CD14-positive monocyte (primary cell): ENCODE data around the gene PPP6C. TPM values are rescaled to one million over a fixed set of nuclear protein-coding genes. Genes with fewer than 3 reads are reported as not detected.
A peak's percentile ranks its signal among the peaks of the same experiment; 100 is the strongest.
"Not testable (repeated sequence)": the region's sequence is repeated elsewhere in the genome, so short reads cannot be mapped to it uniquely, and the experiment has no call there.

Experiments used
- DNase-seq, 3 donors: peaks; one replicate each; pipeline ENCODE4 v3.0.0-alpha.2; 2011 to 2022
- H2AFZ ChIP-seq: 2 replicates; pipeline ENCODE4 v1.6.0; 2012; ENCODE audit warnings: mild to moderate bottlenecking, low read depth, low read length, inconsistent platforms; ENCODE audit not compliant: insufficient read depth, poor library complexity, severe bottlenecking
- H3K27ac ChIP-seq, 2 donors: 1 replicate in 1 of 2; 2 replicates in 1 of 2; pipeline ENCODE4 v1.5.1; 2012 to 2013; ENCODE audit warnings: low read length in 2 of 2, control low read depth in 1 of 2, inconsistent platforms in 1 of 2, low read depth in 1 of 2, mild to moderate bottlenecking in 1 of 2
- H3K27me3 ChIP-seq, 2 donors: one replicate each; pipeline versions ENCODE4 v1.6.0 to v1.6.1; 2011 to 2013; ENCODE audit warnings: low read length in 2 of 2; ENCODE audit not compliant: control insufficient read depth in 2 of 2, insufficient read depth in 2 of 2
- H3K36me3 ChIP-seq, 2 donors: replicated peaks in 1 of 2; 1 replicate in 1 of 2; 2 replicates in 1 of 2; pipeline versions ENCODE4 v1.5.1 to v1.6.1; 2012 to 2013; ENCODE audit warnings: low read length in 2 of 2, control low read depth in 1 of 2, inconsistent platforms in 1 of 2, mild to moderate bottlenecking in 1 of 2; ENCODE audit not compliant: insufficient read depth in 2 of 2, control insufficient read depth in 1 of 2
- H3K4me1 ChIP-seq, 2 donors: 1 replicate in 1 of 2; 2 replicates in 1 of 2; pipeline versions ENCODE4 v1.5.1 to v1.6.1; 2012 to 2013; ENCODE audit warnings: low read length in 2 of 2, control low read depth in 1 of 2, inconsistent platforms in 1 of 2, mild to moderate bottlenecking in 1 of 2, moderate library complexity in 1 of 2; ENCODE audit not compliant: insufficient read depth in 2 of 2, control insufficient read depth in 1 of 2
- H3K4me2 ChIP-seq: replicated peaks from 2 replicates; pipeline ENCODE3; 2012; ENCODE audit warnings: low read length, moderate library complexity, mild to moderate bottlenecking; ENCODE audit not compliant: poor library complexity, severe bottlenecking; ENCODE audit errors: extremely low read depth
- H3K4me3 ChIP-seq, 3 experiments: fragments of 200-600 bp in 1 of 3; sonication (generic) in 1 of 3; replicated peaks in 1 of 3; 1 replicate in 2 of 3; 2 replicates in 1 of 3; pipeline ENCODE4 v1.5.1; 2011 to 2013; ENCODE audit warnings: low read length in 3 of 3, mild to moderate bottlenecking in 3 of 3, control low read depth in 2 of 3, low read depth in 2 of 3, inconsistent platforms in 1 of 3, moderate library complexity in 1 of 3
- H3K79me2 ChIP-seq: 2 replicates; pipeline ENCODE4 v1.6.0; 2012; ENCODE audit warnings: mild to moderate bottlenecking, control low read depth, inconsistent platforms, low read length, moderate library complexity; ENCODE audit not compliant: insufficient read depth
- H3K9ac ChIP-seq: 2 replicates; pipeline ENCODE4 v1.6.0; 2017; ENCODE audit warnings: low read length, mild to moderate bottlenecking; ENCODE audit not compliant: insufficient read depth, poor library complexity, severe bottlenecking
- H3K9me3 ChIP-seq, 2 donors: replicated peaks in 1 of 2; 1 replicate in 1 of 2; 2 replicates in 1 of 2; pipeline versions ENCODE4 v1.5.1 to v1.6.1; 2012 to 2013; ENCODE audit warnings: low read length in 2 of 2, control low read depth in 1 of 2; ENCODE audit not compliant: control insufficient read depth in 1 of 2, insufficient read depth in 1 of 2
- H4K20me1 ChIP-seq: 2 replicates; pipeline ENCODE4 v1.6.0; 2012; ENCODE audit warnings: mild to moderate bottlenecking, low read length, control low read depth, moderate library complexity; ENCODE audit not compliant: insufficient read depth
- H3K27ac Mint-ChIP-seq, 7 donors: one replicate each; pipeline ENCODE4 v1.8.0; 2020; ENCODE audit warnings: mild to moderate bottlenecking in 7 of 7, mixed read lengths in 7 of 7, moderate library complexity in 6 of 7, inconsistent platforms in 2 of 7
- H3K27me3 Mint-ChIP-seq, 3 donors: one replicate each; pipeline ENCODE4 v1.8.0; 2021 to 2022; ENCODE audit warnings: low read depth in 3 of 3, mild to moderate bottlenecking in 3 of 3, mixed read lengths in 3 of 3, moderate library complexity in 3 of 3, inconsistent platforms in 1 of 3
- H3K36me3 Mint-ChIP-seq, 2 donors: one replicate each; pipeline ENCODE4 v1.8.0; 2020; ENCODE audit warnings: mixed read lengths in 2 of 2, inconsistent platforms in 1 of 2, mild to moderate bottlenecking in 1 of 2
- H3K4me1 Mint-ChIP-seq: one replicate; pipeline ENCODE4 v1.8.0; 2020; ENCODE audit warnings: mild to moderate bottlenecking, mixed read lengths
- H3K4me3 Mint-ChIP-seq, 2 donors: one replicate each; pipeline ENCODE4 v1.8.0; 2020; ENCODE audit warnings: mild to moderate bottlenecking in 2 of 2, mixed read lengths in 2 of 2, moderate library complexity in 1 of 2
- H3K9me3 Mint-ChIP-seq, 7 donors: one replicate each; pipeline ENCODE4 v1.8.0; 2020 to 2022; ENCODE audit warnings: mixed read lengths in 7 of 7, mild to moderate bottlenecking in 6 of 7, moderate library complexity in 6 of 7, inconsistent platforms in 2 of 7
- WGBS: methylation state at CpG from one replicate; pipeline ENCODE4 v1.1.5; 2013; ENCODE audit warnings: missing lambda C conversion rate; ENCODE audit not compliant: insufficient coverage; 5-methylcytosine and 5-hydroxymethylcytosine counted together
- intact Hi-C, 2 donors: fragments of 100-400 bp; cut with micrococcal nuclease; formaldehyde crosslinking; loops; one replicate each; pipeline versions ENCODE4 v1.15.0 to v1.15.1; 2023
- polyA plus RNA-seq, 3 donors: library from polyadenylated mRNA; depleted of rRNA in 1 of 3; unstranded in 2 of 3; stranded (reverse) in 1 of 3; fragments of 300-500 nt in 2 of 3; fragments of >200 nt in 1 of 3; fragmentation: Illumina TruSeq in 2 of 3; gene quantifications; 1 replicate in 2 of 3; 2 replicates in 1 of 3; pipeline ENCODE4 v1.2.3, GENCODE V29; 2012 to 2021
- TF ChIP-seq, protein P1 (sequence below): fragments of 200-600 bp; IDR thresholded peaks from one replicate; pipeline ENCODE4 v1.8.0; 2022; ENCODE audit warnings: antibody characterized with exemption, mild to moderate bottlenecking

PPP6C gene
- polyA plus RNA-seq, 3 donors = 20.0 to 48.1 (median 36.9) TPM

- Histone ChIP-seq H3K27me3 (no peaks in the 10 kb centered on the region), H3K4me2 (no peak overlapping the region), H3K4me3 (no peak overlapping the region), H3K36me3 (peaks cover 0 to 9% of the 10 kb centered on the region in 2 donors), H3K79me2 (peaks cover 100% of the 10 kb centered on the region), H2AFZ (no peak overlapping the region), H3K9ac (no peak overlapping the region), H3K27ac (no peak overlapping the region), H4K20me1 (peaks cover 100% of the 10 kb centered on the region), H3K4me1 (no peaks in the 10 kb centered on the region), H3K9me3 (no peaks in the 10 kb centered on the region)
- no peak for DNase-seq
- Mint-ChIP-seq H3K27ac (no peak overlapping the region), H3K36me3 (peaks cover 19 to 27% of the 10 kb centered on the region in 2 donors), H3K4me3 (no peak overlapping the region), H3K4me1 (peaks cover 7% of the 10 kb centered on the region), H3K9me3 (no peaks in the 10 kb centered on the region), H3K27me3 (peaks cover 0 to 4% (median 2%) of the 10 kb centered on the region in 3 donors)
- 97% methylated on average over 9 of the region's 9 CpGs for WGBS
- intact Hi-C loops = no loop called here
- TF ChIP-seq, protein P1, sequence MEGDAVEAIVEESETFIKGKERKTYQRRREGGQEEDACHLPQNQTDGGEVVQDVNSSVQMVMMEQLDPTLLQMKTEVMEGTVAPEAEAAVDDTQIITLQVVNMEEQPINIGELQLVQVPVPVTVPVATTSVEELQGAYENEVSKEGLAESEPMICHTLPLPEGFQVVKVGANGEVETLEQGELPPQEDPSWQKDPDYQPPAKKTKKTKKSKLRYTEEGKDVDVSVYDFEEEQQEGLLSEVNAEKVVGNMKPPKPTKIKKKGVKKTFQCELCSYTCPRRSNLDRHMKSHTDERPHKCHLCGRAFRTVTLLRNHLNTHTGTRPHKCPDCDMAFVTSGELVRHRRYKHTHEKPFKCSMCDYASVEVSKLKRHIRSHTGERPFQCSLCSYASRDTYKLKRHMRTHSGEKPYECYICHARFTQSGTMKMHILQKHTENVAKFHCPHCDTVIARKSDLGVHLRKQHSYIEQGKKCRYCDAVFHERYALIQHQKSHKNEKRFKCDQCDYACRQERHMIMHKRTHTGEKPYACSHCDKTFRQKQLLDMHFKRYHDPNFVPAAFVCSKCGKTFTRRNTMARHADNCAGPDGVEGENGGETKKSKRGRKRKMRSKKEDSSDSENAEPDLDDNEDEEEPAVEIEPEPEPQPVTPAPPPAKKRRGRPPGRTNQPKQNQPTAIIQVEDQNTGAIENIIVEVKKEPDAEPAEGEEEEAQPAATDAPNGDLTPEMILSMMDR = no peak
These were observed 8.7 kb downstream of the PPP6C start for GRCh38 chr9:125180876-125181275.

- H3K9ac ChIP-seq, H3K9me3 ChIP-seq, H3K4me3 Mint-ChIP-seq, H3K4me2 ChIP-seq, H3K4me3 ChIP-seq, H3K27ac ChIP-seq, DNase-seq, H3K4me1 Mint-ChIP-seq, H3K27me3 Mint-ChIP-seq, intact Hi-C loops, H2AFZ ChIP-seq, H3K9me3 Mint-ChIP-seq, H3K4me1 ChIP-seq, H3K27me3 ChIP-seq: not testable (repeated sequence)
- WGBS = no CpG with 5 or more reads among the region's 4 CpGs
- Histone ChIP-seq H3K79me2 (peaks cover 100% of the 10 kb centered on the region), H4K20me1 (peaks cover 100% of the 10 kb centered on the region), H3K36me3 (peaks cover 0 to 12% of the 10 kb centered on the region in 2 donors)
- peak overlapping the region in 1 of 7 donors; percentile 85 for H3K27ac Mint-ChIP-seq
- peaks cover 16 to 24% of the 10 kb centered on the region in 2 donors for H3K36me3 Mint-ChIP-seq
These were observed 9.8 kb downstream of the PPP6C start for GRCh38 chr9:125179776-125180175.
